GM04504 (cell line): ENCODE data around the gene HDGFL2.

Experiments
- DNase-seq: peaks from one replicate; pipeline ENCODE4 v3.0.0-alpha.2; 2012; ENCODE audit warnings: low read depth

The HDGFL2 gene

GRCh38 chr19:4445963-4446703 lies 26.0 kb upstream of the HDGFL2 start:
- DNase-seq = no peak

- no peak for DNase-seq
Measured at GRCh38 chr19:4446704-4447200, 25.3 kb upstream of the HDGFL2 start.

DNA sequence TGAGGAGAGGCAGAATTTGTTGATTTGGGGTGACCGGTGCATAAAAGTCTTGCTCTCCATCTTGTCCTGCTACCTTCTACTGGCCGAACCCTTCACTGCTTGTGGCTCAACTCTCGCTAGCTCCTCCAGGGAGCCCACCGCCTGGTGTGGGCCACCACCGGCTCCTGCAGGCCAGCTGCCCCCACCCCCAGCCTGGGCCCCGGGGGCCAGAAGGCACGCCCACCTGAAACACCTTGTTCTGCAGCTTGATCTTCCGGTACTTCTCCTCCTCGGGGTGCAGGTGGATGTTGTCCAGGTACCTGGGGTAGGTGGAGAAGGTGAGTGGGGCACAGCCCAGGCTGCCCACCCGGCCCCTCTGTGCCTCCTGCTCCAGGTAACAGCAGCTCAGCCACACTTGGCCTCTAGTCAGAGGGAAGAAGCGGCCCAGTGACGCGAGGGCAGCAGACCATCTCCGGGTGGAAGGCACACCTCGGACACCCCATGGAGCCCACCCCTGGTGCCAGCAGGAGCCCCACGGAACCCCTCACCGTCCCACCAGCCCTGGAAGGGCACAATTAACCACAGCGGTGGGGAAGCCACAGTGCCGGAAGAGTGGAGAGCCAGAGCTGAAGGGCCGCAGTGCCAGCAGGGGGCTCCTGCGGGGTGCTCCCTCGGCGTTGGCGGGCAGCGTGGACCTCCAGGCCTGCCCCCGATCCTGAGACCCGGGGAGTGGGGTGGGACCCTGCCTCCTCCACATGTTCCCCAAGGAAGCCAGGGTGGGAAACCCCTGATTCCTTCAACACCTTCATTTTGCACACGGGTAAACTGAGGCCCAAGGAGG lies 24.6 kb upstream of the HDGFL2 start:
- DNase-seq = no peak

GRCh38 chr19:4448147-4448985 lies 23.7 kb upstream of the HDGFL2 start:
- DNase-seq = no peak

- DNase-seq = no peak
Measured at GRCh38 chr19:4449022-4449638, 23.0 kb upstream of the HDGFL2 start.

DNA sequence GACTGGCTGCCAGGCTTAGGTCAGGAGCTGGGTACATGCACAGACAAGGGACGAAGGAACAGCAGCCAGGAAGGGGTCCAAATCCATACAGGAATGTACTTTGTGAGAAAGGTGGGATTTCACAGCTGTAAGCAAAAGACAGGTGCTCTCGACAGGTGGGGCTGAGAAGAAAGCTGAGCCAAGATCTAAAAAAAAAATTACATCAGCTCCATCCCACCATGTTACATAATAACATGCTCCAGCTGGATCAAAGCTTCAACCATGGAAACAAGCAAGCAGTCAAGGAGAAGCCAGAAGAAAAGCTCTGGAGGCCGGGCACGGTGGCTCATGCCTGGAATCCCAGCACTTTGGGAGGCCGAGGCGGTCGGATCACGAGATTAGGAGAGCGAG lies 22.5 kb upstream of the HDGFL2 start:
- no peak for DNase-seq

- DNase-seq = no peak
Measured at GRCh38 chr19:4452230-4452990, 19.7 kb upstream of the HDGFL2 start.

GRCh38 chr19:4453232-4454179 lies 18.6 kb upstream of the HDGFL2 start:
- DNase-seq = no peak

GRCh38 chr19:4454747-4455718 lies 17.1 kb upstream of the HDGFL2 start:
- peak; percentile 46 for DNase-seq

GRCh38 chr19:4455719-4456475 lies 16.2 kb upstream of the HDGFL2 start:
- peak; percentile 62 for DNase-seq

- DNase-seq = peak; percentile 52
Measured at GRCh38 chr19:4456476-4456842, 15.6 kb upstream of the HDGFL2 start.

GRCh38 chr19:4456843-4457653 lies 15.0 kb upstream of the HDGFL2 start:
- peak; percentile 21 for DNase-seq

DNA sequence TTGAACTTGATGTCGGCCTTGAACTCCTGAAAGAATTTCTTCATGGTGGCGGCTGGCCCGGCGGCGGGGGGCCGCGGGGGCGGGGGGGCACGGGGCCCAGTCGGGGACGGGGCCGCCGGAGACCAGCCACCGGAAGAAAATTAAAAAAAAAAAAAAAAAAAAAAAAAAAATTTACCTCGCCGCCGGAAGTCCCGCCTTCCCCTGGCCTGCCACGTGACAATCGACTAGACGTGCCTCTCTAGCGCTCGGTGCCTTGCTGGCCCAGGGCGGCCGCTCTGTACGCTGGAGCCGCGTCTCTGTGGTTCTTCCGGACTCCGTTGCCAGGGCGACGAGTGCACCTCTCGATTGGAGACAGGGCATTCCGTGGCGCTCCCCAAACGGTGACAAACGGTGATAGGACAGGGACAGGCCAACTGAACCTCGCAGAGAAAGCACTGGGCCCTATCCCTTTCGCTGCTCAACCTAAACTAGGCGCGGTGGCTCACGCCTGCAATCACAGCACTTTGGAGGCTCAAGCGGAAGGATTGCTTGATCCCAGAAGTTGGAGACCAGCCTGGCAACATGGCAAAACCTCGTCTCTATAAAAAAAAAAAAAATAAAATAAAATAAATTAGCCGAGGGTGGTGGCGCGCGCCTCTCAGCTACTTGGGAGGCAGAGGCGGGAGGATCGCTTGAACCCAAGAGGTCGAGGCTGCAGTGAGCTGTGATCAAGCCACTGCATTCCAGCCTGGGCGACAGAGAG lies 14.3 kb upstream of the HDGFL2 start, which contains the start of gene UBXN6:
Gene UBXN6 (minus strand): TSS at position 141 of the 742 bp plus-strand sequence. CDS start 97 bp downstream, at position 44.
- peak; percentile 95 for DNase-seq

- DNase-seq = no peak
Measured at GRCh38 chr19:4464815-4465581, 7.1 kb upstream of the HDGFL2 start.

GRCh38 chr19:4467835-4468234 lies 4.3 kb upstream of the HDGFL2 start:
- no peak for DNase-seq
